T-helper 1 cell treated with Interleukin-12 subunit alpha and Interleukin-12 subunit beta and Interleukin-4 antibody, amounts not matched to agents 30 ng/mL and 1 ng/mL, for 36 hours (primary cell): ENCODE results near the gene MAP3K19. TPM values are rescaled to one million over a fixed set of nuclear protein-coding genes. Genes with fewer than 3 reads are reported as not detected.
"Not testable (repeated sequence)": the region's sequence is repeated elsewhere in the genome, so short reads cannot be mapped to it uniquely, and the experiment has no call there.

Source experiments
- intact Hi-C: fragments of 100-400 bp; cut with micrococcal nuclease; formaldehyde crosslinking; loops from one replicate; pipeline ENCODE4 v1.15.1; 2024
- total RNA-seq: library from RNA; stranded (reverse); gene quantifications from 2 replicates; pipeline ENCODE4 v1.2.3, GENCODE V29; 2022

The MAP3K19 gene
- total RNA-seq, 1 donor from 2014 or later = not detected

DNA sequence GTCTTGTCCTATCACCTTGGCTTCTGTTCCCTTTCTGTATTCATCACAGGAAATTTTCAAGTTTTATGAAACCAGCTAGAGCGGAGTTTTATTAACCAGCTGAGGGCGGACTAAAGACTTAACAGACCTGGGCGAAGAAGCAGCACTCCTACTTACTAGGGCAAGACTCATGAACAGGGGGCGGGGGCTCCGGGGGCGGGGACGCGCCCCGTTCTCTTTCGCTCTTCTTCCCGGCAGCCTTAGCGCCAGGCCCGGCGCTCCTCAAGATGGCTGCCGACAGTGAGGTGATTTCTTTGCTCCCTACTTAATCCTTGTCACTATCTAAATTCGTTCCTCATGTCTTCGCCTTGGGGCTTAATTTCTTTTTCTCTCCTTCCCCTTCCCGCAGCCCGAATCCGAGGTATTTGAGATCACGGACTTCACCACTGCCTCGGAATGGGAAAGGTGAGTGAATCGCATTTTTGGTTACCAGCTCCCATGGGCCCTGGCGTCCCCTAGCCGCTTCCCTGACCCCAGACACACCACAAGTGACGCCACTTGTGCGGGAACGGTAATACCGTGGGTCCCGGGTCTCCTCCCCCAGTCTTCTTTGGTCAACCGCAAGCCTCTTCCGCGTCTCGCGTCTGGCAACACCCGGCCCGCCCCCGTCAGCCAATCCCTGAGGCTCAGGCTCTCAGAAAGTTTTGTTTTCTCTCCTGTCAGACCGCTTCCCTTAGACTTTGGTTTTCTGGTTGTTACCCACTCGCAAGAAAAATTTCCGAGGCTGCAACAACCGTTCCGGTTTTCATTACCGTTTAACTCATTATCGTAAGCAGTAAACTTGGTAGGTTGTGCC is 5.0 kb upstream of the MAP3K19 start, which contains the start of gene RAB3GAP1:
TSS of gene RAB3GAP1 (plus strand) at position 251 of the 835 bp plus-strand sequence. CDS start at position 267, 16 bp downstream.
- intact Hi-C loops = loop anchor here (1.0 to 5.0 kb wide), 19 partner anchors 47 to 1371 kb away; partner anchors contain the start of genes CCNT2, CXCR4, MCM6 and R3HDM1

- intact Hi-C loops = loop anchor here (5.0 kb wide), 3 partner anchors 122 to 1067 kb away; partner anchors contain the start of gene CXCR4
Measured at GRCh38 chr2:135050684-135051083, 3.4 kb upstream of the MAP3K19 start.

- intact Hi-C loops = loop anchor here (5.0 kb wide), 3 partner anchors 122 to 1067 kb away; partner anchors contain the start of gene CXCR4
Measured at GRCh38 chr2:135050132-135050531, 2.9 kb upstream of the MAP3K19 start.

- intact Hi-C loops = no loop called here
Measured at GRCh38 chr2:135048122-135048521, 875 bp upstream of the MAP3K19 start.

DNA sequence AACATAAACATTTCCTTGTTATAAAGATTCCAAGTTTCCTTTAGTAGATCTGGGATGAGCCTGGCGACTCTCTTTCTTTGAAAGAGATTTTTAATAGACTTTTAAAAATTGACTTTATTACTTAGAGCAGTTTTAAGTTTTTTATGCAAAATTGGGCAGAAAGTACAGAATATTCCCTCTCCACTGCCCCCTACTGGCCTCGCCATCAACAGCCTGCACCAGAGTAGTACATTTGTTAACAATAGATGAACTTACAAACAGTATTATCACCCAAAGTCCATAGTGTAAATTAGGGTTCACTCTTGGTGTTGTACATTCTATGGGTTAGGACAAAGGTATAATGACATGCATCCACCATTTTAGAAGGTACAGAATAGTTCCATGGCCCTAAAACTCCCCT is 3.9 kb downstream of the MAP3K19 start:
- intact Hi-C loops = no loop called here

GRCh38 chr2:135037831-135038230 is 9.4 kb downstream of the MAP3K19 start:
- intact Hi-C loops = no loop called here

DNA sequence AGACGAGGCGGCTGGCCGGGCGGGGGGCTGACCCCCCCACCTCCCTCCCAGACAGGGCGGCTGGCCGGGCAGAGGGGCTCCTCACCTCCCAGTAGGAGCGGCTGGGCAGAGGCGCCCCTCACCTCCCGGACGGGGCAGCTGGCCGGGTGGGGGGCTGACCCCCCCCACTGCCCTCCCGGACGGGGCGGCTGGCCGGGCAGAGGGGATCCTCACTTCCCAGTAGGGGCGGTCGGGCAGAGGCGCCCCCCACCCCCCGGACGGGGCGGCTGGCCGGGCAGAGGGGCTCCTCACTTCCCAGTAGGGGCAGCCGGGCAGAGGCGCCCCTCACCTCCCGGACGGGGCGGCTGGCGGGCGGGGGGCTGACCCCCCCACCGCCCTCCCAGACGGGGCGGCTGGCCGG is 14.0 kb downstream of the MAP3K19 start:
- intact Hi-C loops = not testable (repeated sequence)

GRCh38 chr2:135030826-135031225 is 16.4 kb downstream of the MAP3K19 start:
- intact Hi-C loops = no loop called here

DNA sequence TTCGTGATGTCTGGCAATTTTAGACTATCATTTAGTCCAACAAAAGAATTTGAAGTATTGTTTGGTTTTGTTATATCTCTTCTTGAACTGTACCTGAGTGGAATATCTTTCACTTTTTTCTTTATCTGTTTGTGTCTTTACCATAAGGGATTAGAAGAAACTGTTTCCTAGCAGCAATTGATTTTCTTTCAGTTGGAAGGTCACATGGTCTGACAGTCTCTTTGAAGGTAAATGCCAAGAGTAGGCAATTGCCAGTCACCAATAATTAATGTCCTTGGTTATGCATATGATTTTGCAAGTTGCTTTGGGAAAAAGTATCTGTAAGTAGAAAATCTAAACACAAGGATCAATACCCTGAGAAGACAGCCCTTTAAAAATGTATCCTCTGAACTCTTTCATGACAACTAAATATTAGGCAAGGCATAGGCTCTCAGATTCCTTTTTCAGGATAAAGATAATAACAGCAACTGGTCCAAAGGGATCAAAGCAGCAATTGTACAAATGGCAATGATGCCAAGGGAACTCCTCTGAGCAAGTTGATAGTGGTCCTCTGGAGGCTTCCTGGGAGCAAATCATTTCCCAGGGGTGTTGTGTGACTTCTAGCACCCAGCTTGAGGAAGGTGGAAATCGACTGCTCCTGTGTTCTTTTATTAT is 17.6 kb downstream of the MAP3K19 start:
- intact Hi-C loops = no loop called here

DNA sequence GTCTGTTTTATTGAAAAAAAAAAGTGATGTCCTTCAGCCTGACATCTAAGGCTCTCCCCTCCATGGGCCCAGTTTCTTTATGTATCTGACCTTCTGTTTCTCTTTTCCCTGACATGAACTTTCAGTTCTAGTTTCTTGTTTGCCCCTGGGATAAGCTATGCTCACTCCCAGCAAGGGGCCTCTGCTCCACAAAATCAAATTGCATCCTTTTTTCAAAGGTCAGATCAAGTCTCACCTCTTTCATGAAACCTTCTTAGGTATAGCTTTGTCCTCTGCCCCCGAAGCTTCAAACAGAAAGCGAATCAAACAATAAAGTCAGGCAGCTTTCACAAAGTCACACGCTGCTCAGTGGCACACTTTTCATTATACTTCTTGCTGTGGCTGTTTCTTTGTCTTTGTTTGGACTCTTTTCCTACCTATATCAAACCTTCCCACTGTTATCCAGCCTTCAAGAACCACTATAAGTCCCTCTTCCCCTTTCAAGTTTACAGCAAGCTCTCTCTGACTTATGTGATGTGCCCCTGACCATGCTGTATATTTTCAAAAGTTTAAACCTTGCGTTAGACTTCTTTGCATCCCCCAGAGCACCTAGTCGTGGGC is 23.3 kb downstream of the MAP3K19 start:
- intact Hi-C loops = no loop called here

- intact Hi-C loops = no loop called here
Measured at GRCh38 chr2:135022952-135023880, 24.0 kb downstream of the MAP3K19 start.

DNA sequence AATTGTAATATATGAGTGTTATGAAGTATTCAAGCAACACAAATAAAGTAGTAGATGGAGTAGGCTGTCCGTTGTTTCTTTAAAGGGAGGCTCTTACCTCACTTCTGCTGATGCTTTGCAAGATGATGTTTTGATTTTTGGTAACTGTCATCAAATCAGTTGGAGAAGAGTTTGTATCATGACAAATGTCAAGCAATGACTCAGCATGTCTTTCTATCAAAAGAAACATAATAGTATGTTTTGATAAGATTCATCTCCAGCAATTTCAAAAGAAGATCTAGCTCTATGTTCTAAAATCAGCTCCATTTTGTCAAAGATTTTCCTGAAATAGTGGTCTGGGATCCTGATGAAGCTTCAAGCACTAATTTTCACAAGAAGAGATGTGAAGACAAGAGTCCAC is 25.6 kb downstream of the MAP3K19 start:
- intact Hi-C loops = no loop called here

DNA sequence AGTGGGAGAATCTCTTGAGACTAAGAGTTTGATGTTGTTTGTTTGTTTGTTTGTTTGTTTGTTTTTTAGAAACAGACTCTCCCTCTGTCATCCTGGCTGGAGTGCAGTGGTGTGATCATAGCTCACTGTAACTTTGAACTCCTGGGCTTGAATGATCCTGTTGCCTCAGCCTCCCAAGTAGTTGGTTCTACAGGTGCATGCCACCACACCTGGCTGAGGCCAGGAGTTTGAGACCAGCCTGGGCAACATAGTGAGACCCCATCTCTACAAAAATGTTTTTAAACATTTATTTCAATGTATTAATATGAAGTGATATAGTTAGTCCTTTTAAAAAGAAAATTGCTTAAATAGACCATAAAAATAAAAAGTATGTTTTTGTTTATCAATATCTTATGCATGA is 35.6 kb downstream of the MAP3K19 start:
- intact Hi-C loops = no loop called here

- intact Hi-C loops = no loop called here
Measured at GRCh38 chr2:135010200-135010942, 36.9 kb downstream of the MAP3K19 start.

- intact Hi-C loops = no loop called here
Measured at GRCh38 chr2:135009339-135009738, 37.9 kb downstream of the MAP3K19 start.

DNA sequence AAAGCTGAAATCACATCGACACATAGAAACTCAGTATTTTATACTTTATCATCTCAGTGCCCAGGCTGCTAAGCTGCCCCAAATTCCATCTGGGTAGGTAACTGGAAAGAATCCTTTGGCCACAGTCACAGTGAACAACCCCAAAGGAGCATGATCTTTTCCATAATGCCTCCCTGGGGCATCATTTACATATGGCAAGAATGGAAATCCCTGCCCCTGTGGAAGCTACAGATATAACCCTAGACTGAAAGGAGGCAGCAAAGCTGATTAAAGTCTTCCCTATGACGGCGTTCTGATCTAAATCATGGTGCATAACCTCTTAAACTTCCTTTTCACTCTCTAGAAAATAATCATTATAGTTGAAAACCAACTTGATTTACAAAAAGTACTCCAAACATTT is 41.5 kb downstream of the MAP3K19 start:
- intact Hi-C loops = loop anchor here (2.0 kb wide), 1 partner anchor 47 kb away; the partner anchor contains the start of gene RAB3GAP1

DNA sequence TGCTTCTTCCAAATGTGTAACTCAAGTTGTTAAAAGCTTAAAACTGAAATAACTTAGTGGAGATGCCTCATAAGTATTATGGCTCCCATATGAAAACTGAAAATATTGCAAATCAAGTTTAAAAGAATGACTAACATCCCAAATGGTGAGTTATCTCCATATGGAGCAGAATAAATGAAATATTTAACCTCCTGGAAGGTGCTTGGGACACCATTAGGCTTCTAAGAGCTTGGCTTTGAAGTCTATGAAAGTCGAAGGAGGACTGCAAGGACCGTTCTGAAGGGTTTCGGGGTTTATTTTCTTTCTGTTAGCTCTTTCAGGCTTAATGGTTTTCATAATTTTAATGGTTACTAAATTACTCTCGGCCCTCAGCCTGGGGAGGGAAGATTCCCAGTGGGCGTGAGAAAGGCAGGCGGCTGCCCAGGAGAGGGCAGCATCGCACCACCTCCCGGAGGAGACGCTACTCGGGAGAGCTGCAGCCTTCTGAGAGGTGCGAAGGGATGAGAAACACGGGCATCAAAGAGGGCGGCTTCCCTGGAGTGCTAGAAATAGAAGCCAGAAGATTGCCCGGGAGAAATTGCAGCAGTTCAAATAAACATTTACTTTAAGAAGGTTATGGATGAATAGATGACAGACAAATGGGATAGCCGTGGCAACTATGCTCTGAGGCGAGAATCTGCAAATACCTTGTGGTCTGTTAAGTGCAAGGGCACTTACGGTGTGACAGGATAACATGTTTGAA is 43.1 kb downstream of the MAP3K19 start:
- intact Hi-C loops = loop anchor here (1.0 to 2.0 kb wide), 7 partner anchors 49 to 793 kb away; partner anchors contain the start of genes R3HDM1, RAB3GAP1 and ZRANB3

GRCh38 chr2:135002836-135003235 is 44.4 kb downstream of the MAP3K19 start:
- intact Hi-C loops = no loop called here

- intact Hi-C loops = no loop called here
Measured at GRCh38 chr2:134999521-134999920, 47.7 kb downstream of the MAP3K19 start.
